CD4-positive, alpha-beta T cell treated with Interleukin-15 for 1 hour (primary cell): ENCODE data around the gene STK11.

Experiments used
- DNase-seq: peaks from one replicate; pipeline ENCODE4 v3.0.0-alpha.2; 2020

STK11 gene

GRCh38 chr19:1226522-1227303 lies 21.1 kb downstream of the STK11 start:
- no peak for DNase-seq

- DNase-seq, result no peak
Observed at GRCh38 chr19:1227304-1228054, 21.9 kb downstream of the STK11 start.

DNA sequence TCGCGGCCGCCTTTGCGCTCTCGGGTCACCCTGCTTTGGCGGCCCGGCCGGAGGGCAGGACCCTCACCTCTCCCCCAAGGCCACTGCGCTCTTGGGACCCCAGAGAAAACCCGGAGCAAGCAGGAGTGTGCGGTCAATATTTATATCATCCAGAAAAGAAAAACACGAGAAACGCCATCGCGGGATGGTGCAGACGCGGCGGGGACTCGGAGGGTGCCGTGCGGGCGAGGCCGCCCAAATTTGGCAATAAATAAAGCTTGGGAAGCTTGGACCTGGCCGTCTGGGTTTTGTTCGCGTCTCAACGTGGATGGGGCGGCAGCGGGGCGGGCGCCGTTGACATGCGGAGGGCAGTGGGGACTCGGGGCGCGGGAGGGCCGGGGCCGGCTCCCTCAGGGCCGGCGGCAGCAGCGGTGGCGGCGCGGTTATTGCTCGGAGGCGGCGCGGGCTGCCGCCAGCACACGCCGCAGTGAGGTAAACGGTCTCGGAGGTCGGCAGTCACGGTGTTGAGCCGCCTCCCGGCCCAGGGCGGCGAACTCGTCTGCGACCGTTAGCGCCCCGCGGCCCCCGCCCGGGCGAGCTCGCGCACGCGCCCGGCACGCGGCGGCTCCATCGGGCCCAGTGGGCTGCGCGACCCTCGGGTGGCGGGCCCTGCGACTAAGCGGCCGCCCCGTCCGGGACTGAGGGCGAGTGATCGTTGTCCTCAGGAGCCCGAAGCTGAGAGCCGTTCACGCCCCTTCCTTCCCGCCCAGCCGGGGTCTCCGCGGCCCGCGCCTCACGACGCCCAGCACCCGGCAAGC lies 22.8 kb downstream of the STK11 start:
- DNase-seq, result no peak

DNA sequence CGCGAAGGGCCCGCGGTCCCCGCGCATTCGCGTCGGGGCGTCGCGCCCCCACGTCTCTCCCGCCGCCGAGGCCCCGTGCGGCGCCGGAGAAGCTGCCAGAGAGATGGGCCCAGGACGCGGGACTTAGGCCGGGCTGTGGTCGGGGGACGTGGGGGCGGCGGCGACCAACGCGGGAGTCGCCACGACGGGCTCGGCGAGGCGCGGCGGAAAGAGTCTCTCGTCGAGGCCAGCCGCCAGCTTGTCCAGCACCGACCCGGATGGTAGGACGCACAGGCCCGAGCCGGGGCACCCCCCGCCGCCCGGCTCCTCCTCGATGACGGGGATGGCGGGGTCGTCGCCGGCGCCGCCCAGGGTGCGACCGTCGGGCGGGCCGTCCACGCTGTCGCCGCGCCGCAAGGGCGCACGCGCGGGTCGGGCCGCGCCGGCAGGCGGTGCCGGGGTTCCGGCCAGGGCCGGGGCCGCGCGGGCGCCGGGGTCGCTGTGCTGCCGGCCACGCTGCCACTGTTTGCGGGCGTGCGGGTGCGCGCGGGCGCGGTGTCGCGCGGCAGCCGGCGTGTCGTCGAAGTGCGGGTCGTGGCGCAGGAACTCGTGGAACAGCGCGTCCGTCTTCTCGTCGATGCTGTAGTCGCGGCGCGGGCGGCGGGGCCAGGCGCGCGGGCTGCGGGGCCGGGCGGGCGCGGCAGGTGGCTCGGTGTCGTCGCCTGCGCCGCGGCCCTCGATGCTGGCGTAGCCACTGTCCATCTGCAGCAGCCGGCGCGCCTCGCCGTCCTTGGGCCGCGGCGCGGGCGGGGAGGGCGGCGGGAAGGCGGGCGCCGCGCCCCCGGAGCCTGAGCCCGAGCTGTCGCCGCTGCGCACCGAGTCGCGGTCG lies 23.7 kb downstream of the STK11 start:
- no peak for DNase-seq

GRCh38 chr19:1229924-1230782 lies 24.6 kb downstream of the STK11 start:
- DNase-seq, result no peak

GRCh38 chr19:1230783-1231489 lies 25.4 kb downstream of the STK11 start:
- DNase-seq, result no peak

- no peak for DNase-seq
Observed at GRCh38 chr19:1231729-1232637, 26.4 kb downstream of the STK11 start.

GRCh38 chr19:1232652-1233072 lies 27.1 kb downstream of the STK11 start:
- no peak for DNase-seq

DNA sequence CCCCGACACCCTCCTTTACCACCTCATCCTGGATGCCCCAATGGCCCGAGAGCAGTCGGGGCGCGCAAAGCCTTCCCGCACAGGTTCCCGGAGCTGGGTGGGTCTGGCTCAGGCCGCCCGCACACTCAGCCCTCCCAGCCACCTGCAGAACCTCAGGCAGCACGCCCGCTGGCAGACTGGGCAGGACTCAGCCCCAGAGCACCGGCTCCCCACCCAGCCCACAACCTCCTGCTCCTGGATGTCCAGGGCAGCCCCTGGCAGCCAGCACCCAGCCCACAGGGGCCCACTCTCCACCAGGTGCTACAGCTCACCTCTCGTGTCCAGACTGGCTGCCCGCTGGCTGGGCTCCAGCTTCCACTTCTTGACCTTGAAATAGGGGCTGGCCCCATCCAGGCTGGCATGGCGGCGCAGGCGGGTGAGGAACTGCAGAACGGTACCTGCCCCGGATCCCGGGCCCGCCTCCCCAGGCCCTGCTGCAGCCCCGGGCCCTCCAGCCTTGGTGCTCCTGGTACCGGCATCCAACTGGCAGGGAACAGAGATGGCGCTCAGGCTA lies 27.6 kb downstream of the STK11 start:
- DNase-seq, result no peak

DNA sequence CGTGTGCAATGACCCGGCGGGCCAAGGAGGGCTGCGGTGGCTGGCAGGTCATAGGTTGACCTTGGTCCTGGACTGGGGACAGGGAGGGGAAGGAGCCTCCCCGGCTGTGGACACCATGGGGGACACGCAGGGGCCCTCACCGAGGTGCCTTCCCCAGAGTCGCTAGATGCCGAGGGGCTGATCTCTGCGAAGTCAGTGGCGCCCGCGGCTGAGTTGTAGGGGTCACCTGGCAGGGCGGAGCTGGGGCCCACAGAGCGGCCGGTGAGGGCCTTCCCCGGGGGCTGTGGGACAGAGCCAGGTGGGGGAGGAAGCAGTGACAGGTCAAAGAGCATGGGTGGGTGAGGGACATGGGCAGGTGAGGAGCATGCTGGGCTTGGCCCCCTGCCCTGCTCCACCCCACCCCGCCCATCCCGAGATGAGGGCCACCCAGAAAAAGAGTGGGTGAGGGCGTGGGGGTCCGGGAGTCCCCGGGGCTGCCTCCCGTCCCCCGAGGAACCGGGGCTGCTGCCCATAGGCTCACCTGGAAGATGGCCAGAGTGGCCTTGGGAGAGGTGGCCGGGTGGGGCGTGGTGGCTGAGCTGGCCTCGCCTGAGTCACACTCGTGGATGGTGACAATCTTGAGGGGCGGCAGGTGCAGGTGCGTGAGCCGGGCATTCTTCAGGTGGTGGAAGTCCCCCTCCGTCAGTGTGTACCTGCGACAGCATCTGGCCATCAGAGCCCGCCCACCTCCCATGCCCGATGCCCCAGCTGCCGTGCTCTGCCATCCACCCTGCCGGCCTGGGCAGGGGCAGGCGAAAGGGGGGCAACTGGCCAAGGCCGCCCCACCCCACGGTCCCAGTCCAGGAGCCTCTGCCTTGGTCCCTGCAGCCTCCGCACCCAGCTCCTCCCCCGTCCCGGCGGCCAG lies 28.7 kb downstream of the STK11 start:
- DNase-seq, result no peak

DNA sequence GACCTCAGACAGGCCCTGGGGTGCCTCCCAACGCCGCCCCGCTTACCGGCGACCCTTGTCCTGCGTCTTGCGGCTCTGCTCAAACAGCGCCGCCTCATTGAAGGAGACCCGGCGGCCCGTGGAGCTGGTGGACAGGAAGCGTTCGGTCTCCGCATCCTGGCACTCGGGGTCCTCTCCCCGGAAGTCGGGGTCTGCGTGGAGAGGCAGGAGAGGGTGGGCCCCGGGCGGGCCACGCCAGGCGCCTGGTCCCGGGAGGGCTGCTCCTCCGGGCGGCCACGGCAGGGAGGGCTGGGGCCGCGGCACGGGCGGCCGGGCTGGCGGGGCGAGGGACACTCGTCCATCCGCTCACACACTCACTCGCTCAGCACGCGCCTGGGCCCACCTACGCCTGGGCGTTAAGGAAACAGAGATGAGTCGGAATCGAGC lies 29.4 kb downstream of the STK11 start:
- no peak for DNase-seq

- no peak for DNase-seq
Observed at GRCh38 chr19:1235625-1236538, 30.3 kb downstream of the STK11 start.

GRCh38 chr19:1236576-1236975 lies 31.0 kb downstream of the STK11 start:
- no peak for DNase-seq

- no peak for DNase-seq
Observed at GRCh38 chr19:1237027-1237659, 31.6 kb downstream of the STK11 start.

- DNase-seq, result no peak
Observed at GRCh38 chr19:1237754-1238368, 32.3 kb downstream of the STK11 start, which contains the start of gene CBARP. CBARP (minus strand) TSS chr19:1238005; CDS start chr19:1236100, 1,905 bp downstream.
